Stimulated activated CD8-positive, alpha-beta memory T cell treated with anti-CD3 and anti-CD28 coated beads, Interleukin-15, amount 100 ng/mL, for 24 hours (primary cell): ENCODE measurements around the gene ZNF304.
A peak's percentile ranks its signal among the peaks of the same experiment; 100 is the strongest.

ENCODE experiments used
- DNase-seq: peaks from one replicate; pipeline ENCODE4 v3.0.0-alpha.2; 2020; ENCODE audit warnings: low read depth

Gene ZNF304

GRCh38 chr19:57350877-57351805 is at the start of gene ZNF304:
Gene ZNF304 (plus strand): TSS chr19:57351271. CDS start chr19:57351665, 394 bp downstream.
- DNase-seq = peak; percentile 49

- DNase-seq = no peak
Measured at GRCh38 chr19:57302020-57302465, 49.0 kb upstream of the ZNF304 start.

- DNase-seq = no peak
Measured at GRCh38 chr19:57302727-57303401, 48.2 kb upstream of the ZNF304 start.

DNA sequence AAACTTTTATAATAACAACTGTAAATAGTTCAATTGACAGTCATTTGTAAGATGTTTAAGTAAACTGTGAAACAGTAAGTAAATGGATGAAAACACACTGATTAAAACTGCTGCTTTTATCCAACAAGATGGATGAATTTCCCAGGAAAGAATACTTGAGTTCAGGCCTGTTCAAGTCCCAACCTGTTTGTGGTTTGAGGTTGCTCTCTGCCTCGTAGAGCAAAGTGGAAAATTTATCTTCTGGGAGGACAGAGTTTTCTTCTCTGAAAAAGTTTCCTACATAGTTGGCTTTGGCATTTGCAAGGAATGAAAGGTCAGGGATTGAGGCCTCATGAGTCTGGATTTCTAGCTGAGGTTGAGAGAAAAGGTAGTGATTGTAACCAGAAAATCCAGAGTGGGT is 46.0 kb upstream of the ZNF304 start:
- DNase-seq = no peak

- DNase-seq = no peak
Measured at GRCh38 chr19:57308514-57308913, 42.6 kb upstream of the ZNF304 start.

GRCh38 chr19:57310792-57311191 is 40.3 kb upstream of the ZNF304 start:
- DNase-seq = no peak

DNA sequence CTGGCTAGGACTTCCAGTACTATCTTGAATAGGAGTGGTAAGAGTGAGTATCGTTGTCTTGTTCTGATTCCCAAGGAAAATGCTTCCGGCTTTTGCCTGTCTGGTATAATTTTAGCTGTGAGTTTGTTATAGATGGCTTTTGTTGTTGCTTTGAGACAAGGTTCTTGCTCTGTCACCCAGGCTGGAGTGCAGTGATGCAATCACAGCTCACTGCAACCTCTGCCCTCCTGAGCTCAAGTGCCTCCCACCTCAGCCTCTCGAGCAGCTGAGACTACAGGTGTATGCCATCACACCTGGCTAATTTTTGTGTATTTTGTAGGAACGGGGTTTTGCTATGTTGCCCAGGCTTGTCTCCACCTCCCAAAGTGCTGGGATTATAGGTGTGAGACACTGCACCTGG is 36.9 kb upstream of the ZNF304 start:
- no peak for DNase-seq

- DNase-seq = no peak
Measured at GRCh38 chr19:57317503-57317902, 33.6 kb upstream of the ZNF304 start.

DNA sequence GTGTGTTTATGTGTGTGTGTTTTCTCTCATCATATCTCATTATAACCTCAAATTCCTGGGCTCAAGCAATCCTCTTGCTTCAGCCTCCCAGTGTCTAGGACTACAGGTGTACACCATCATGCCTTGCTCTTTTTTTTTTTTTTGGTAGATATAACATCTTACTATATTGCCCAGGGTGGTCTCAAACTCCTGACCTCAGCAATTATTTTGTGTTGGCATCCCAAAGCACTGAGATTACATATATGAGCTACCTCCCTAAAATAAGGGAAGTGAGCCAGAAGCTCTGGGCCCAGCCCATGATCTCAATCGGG is 31.2 kb upstream of the ZNF304 start:
- DNase-seq = no peak

GRCh38 chr19:57320180-57321084 is 30.6 kb upstream of the ZNF304 start, which contains the start of gene ZNF543:
Gene ZNF543 (plus strand): TSS chr19:57320472. CDS start chr19:57320854, 382 bp downstream.
- peak; percentile 81 for DNase-seq

GRCh38 chr19:57321116-57321515 is 30.0 kb upstream of the ZNF304 start:
- no peak for DNase-seq

- DNase-seq = no peak
Measured at GRCh38 chr19:57321751-57322150, 29.3 kb upstream of the ZNF304 start.

DNA sequence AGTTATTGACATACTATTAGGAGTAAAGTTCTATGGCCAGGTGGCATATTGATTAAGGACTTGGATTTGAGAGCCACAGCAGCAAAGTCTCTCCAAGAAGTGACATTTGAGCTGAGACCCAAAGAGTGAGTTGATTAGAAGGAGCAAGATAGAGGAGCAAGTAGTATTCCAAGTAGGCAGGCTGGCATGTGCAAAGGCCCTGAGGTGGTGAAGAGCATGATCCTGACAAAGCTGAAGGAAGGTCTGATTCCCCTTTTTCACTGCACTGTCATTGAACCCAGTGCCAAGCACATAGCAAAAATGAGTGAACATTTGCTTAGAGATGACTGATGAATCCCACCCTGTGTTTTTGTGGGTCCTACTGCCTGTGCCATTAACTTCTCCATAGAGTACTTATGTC is 26.1 kb upstream of the ZNF304 start:
- DNase-seq = no peak

GRCh38 chr19:57327993-57328392 is 23.1 kb upstream of the ZNF304 start:
- no peak for DNase-seq

DNA sequence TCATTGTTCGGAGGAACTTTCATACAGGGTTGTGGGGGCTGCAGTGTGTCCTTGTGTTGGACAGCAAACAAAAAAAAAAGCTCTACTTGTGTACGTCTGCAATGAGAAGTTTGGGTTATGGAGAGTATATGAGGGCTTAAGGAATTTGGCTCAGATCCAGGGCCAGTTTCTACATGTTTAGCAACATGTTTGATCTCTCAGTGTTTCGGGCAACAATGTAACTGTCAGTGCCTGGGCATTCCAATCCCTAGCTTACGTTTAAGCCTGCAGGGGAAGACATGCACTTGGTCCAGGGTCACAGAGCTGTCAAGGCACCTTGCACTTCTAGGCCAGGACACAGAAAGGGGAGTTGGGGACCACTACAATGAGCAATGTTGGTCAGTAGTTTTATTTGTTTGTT is 16.9 kb upstream of the ZNF304 start:
- DNase-seq = no peak

GRCh38 chr19:57338877-57339276 is 12.2 kb upstream of the ZNF304 start:
- no peak for DNase-seq

- no peak for DNase-seq
Measured at GRCh38 chr19:57342582-57342981, 8.5 kb upstream of the ZNF304 start.

- DNase-seq = no peak
Measured at GRCh38 chr19:57348136-57348535, 2.9 kb upstream of the ZNF304 start.

GRCh38 chr19:57351867-57352266 is 796 bp downstream of the ZNF304 start:
- no peak for DNase-seq

DNA sequence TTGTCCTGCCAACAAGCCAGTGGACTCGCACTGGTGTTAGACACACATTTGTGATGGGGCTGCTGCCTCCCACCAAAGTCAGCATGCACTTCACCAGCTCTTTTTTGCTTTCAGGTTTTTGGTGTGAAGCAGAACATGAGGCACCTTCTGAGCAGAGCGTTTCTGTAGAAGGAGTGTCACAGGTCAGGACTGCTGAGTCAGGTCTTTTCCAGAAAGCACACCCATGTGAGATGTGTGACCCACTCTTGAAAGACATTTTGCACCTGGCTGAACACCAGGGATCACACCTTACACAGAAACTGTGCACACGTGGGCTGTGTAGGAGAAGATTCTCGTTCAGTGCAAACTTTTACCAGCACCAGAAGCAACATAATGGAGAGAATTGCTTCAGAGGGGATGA is 4.8 kb downstream of the ZNF304 start:
- no peak for DNase-seq

DNA sequence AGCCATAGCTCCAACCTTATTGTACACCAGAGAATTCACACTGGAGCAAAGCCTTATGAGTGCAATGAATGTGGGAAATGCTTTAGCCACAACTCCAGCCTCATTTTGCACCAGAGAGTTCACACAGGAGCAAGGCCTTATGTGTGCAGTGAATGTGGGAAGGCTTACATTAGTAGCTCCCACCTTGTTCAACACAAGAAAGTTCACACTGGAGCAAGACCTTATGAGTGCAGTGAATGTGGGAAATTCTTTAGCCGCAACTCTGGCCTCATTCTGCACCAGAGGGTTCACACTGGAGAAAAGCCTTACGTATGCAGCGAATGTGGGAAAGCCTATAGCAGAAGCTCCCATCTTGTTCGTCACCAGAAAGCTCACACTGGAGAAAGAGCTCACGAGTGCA is 6.3 kb downstream of the ZNF304 start:
- no peak for DNase-seq

- no peak for DNase-seq
Measured at GRCh38 chr19:57359300-57359699, 8.2 kb downstream of the ZNF304 start.
